HK-2 (cell line): Measurements from ENCODE around the gene GNAO1.
"Not testable (repeated sequence)": the region's sequence is repeated elsewhere in the genome, so short reads cannot be mapped to it uniquely, and the experiment has no call there.

ENCODE experiments used
- DNase-seq: peaks from one replicate; pipeline ENCODE4 v3.0.0-alpha.2; 2018; ENCODE audit not compliant: unreplicated experiment

The GNAO1 gene

DNA sequence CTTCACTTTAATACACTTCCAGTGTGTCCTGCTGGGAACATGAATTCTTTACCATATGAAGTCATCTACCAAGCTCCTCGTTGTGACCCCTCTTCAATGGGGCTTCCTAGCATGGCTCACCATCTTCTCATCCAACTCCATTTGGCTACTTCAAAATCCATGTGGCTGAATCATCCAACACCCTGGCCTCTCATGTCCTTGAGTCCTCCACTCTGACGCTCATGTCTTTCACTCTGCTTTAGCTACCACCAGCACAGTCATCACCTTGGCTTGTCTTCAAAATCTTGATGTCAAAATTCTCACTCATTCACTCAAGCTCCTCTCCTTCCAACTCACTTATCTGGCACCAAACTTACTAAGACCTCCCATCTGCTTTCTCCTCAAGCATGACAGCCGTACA lies 198.3 kb downstream of the GNAO1 start:
- peak; percentile 61 for DNase-seq

DNA sequence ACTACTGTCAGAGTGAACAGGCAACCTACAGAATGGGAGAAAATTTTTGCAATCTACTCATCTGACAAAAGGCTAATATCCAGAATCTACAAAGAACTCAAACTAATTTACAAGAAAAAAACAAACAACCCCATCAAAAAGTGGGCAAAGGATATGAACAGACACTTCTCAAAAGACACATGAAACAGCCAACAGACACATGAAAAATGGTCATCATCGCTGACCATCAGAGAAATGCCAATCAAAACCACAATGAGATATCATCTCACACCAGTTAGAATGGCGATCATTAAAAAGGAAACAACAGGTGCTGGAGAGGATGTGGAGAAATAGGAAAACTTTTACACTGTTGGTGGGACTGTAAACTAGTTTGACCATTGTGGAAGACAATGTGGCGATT lies 205.4 kb downstream of the GNAO1 start:
- not testable (repeated sequence) for DNase-seq

- no peak for DNase-seq
Observed at GRCh38 chr16:56399047-56399446, 207.8 kb downstream of the GNAO1 start.

GRCh38 chr16:56399486-56399885 lies 208.2 kb downstream of the GNAO1 start:
- DNase-seq = no peak

- DNase-seq = no peak
Observed at GRCh38 chr16:56400458-56400857, 209.2 kb downstream of the GNAO1 start.

GRCh38 chr16:56401482-56401881 lies 210.2 kb downstream of the GNAO1 start:
- no peak for DNase-seq

GRCh38 chr16:56405977-56406672 lies 214.8 kb downstream of the GNAO1 start:
- no peak for DNase-seq
